ENCODE data around the gene HOXB8. TPM values are rescaled to one million over a fixed set of nuclear protein-coding genes. Genes with fewer than 3 reads are reported as not detected.

The HOXB8 gene
- total and polyA plus RNA-seq, 2 of the 13 experiments (the other 11 are each of a cell fraction or from before 2014, with no cell fraction given): not detected

DNA sequence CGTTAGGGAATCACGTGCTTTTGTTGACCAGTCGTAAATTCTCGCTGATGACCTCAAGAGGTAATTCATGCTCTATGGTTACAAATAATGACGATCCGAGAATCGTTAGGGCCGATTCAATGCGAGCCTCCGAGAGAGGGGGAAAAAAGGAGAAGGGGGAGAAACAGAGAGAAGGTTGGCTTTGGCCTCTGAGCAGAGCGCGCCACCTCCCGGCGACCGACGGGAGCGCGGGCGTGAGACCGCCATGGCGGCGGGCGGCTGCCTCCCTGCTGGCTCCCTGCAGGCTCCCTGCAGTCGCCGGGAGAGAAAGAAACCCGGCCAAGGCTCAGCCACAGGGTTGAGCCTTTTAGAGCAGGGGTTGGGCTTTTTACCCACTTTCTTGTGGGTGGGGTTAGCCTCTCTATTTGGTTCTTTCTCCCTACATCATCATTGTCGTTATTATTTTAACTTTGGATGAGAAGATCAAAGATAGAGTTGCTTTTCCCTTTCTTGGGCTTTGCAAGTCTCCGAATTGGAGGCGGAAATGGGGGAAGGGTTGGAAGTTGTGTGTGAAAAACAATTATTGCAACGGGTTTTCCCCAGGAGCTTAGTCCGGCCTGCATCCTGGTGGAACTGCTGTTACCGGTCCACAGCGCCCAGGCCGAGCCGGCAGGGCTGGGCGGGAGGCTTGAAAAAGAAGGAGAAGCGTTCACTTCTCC lies 21.1 kb downstream of the HOXB8 start (continued):
- TF ChIP-seq, protein P1, sequence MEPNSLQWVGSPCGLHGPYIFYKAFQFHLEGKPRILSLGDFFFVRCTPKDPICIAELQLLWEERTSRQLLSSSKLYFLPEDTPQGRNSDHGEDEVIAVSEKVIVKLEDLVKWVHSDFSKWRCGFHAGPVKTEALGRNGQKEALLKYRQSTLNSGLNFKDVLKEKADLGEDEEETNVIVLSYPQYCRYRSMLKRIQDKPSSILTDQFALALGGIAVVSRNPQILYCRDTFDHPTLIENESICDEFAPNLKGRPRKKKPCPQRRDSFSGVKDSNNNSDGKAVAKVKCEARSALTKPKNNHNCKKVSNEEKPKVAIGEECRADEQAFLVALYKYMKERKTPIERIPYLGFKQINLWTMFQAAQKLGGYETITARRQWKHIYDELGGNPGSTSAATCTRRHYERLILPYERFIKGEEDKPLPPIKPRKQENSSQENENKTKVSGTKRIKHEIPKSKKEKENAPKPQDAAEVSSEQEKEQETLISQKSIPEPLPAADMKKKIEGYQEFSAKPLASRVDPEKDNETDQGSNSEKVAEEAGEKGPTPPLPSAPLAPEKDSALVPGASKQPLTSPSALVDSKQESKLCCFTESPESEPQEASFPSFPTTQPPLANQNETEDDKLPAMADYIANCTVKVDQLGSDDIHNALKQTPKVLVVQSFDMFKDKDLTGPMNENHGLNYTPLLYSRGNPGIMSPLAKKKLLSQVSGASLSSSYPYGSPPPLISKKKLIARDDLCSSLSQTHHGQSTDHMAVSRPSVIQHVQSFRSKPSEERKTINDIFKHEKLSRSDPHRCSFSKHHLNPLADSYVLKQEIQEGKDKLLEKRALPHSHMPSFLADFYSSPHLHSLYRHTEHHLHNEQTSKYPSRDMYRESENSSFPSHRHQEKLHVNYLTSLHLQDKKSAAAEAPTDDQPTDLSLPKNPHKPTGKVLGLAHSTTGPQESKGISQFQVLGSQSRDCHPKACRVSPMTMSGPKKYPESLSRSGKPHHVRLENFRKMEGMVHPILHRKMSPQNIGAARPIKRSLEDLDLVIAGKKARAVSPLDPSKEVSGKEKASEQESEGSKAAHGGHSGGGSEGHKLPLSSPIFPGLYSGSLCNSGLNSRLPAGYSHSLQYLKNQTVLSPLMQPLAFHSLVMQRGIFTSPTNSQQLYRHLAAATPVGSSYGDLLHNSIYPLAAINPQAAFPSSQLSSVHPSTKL (CRISPR knock-in tag; IDR thresholded peaks at IDR 0.05): 0 out of 2 replicates have a peak, but pooled peaks have one; percentile 14
- TF ChIP-seq SMC3 (IDR thresholded peaks at IDR 0.05; ENCODE audit: low read length) (peak; percentile 42; the same call in 1 of the 2 replicates), FOXK1 (CRISPR knock-in tag; IDR thresholded peaks at IDR 0.05; ENCODE audit: borderline replicate concordance, low read depth) (0 out of 2 replicates have a peak, but pooled peaks have one; percentile 18), UBTF (CRISPR knock-in tag; IDR thresholded peaks at IDR 0.05) (0 out of 2 replicates have a peak, but pooled peaks have one; percentile 18), CBX2 (IDR thresholded peaks at IDR 0.05; ENCODE audit: low read depth, low read length) (peak; percentile 57; the same call in 1 of the 2 replicates), CBX2 (CRISPR knock-in tag; IDR thresholded peaks at IDR 0.05; ENCODE audit: low read depth) (no peak), KDM3A (CRISPR knock-in tag; IDR thresholded peaks at IDR 0.05; ENCODE audit: low read depth) (peak; percentile 48; the same call in 1 of the 2 replicates), GABPB1 (CRISPR knock-in tag; IDR thresholded peaks at IDR 0.05) (peak; percentile 49; the same call in 1 of the 2 replicates), ISX (CRISPR knock-in tag; conservative IDR thresholded peaks at IDR 0.05) (no peak), ZNF740 (CRISPR knock-in tag; IDR thresholded peaks at IDR 0.05) (peak; percentile 81)
- TF ChIP-seq, protein P2, sequence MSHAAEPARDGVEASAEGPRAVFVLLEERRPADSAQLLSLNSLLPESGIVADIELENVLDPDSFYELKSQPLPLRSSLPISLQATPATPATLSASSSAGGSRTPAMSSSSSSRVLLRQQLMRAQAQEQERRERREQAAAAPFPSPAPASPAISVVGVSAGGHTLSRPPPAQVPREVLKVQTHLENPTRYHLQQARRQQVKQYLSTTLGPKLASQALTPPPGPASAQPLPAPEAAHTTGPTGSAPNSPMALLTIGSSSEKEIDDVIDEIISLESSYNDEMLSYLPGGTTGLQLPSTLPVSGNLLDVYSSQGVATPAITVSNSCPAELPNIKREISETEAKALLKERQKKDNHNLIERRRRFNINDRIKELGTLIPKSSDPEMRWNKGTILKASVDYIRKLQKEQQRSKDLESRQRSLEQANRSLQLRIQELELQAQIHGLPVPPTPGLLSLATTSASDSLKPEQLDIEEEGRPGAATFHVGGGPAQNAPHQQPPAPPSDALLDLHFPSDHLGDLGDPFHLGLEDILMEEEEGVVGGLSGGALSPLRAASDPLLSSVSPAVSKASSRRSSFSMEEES (CRISPR knock-in tag; IDR thresholded peaks at IDR 0.05): no peak
- TF ChIP-seq, protein P3, sequence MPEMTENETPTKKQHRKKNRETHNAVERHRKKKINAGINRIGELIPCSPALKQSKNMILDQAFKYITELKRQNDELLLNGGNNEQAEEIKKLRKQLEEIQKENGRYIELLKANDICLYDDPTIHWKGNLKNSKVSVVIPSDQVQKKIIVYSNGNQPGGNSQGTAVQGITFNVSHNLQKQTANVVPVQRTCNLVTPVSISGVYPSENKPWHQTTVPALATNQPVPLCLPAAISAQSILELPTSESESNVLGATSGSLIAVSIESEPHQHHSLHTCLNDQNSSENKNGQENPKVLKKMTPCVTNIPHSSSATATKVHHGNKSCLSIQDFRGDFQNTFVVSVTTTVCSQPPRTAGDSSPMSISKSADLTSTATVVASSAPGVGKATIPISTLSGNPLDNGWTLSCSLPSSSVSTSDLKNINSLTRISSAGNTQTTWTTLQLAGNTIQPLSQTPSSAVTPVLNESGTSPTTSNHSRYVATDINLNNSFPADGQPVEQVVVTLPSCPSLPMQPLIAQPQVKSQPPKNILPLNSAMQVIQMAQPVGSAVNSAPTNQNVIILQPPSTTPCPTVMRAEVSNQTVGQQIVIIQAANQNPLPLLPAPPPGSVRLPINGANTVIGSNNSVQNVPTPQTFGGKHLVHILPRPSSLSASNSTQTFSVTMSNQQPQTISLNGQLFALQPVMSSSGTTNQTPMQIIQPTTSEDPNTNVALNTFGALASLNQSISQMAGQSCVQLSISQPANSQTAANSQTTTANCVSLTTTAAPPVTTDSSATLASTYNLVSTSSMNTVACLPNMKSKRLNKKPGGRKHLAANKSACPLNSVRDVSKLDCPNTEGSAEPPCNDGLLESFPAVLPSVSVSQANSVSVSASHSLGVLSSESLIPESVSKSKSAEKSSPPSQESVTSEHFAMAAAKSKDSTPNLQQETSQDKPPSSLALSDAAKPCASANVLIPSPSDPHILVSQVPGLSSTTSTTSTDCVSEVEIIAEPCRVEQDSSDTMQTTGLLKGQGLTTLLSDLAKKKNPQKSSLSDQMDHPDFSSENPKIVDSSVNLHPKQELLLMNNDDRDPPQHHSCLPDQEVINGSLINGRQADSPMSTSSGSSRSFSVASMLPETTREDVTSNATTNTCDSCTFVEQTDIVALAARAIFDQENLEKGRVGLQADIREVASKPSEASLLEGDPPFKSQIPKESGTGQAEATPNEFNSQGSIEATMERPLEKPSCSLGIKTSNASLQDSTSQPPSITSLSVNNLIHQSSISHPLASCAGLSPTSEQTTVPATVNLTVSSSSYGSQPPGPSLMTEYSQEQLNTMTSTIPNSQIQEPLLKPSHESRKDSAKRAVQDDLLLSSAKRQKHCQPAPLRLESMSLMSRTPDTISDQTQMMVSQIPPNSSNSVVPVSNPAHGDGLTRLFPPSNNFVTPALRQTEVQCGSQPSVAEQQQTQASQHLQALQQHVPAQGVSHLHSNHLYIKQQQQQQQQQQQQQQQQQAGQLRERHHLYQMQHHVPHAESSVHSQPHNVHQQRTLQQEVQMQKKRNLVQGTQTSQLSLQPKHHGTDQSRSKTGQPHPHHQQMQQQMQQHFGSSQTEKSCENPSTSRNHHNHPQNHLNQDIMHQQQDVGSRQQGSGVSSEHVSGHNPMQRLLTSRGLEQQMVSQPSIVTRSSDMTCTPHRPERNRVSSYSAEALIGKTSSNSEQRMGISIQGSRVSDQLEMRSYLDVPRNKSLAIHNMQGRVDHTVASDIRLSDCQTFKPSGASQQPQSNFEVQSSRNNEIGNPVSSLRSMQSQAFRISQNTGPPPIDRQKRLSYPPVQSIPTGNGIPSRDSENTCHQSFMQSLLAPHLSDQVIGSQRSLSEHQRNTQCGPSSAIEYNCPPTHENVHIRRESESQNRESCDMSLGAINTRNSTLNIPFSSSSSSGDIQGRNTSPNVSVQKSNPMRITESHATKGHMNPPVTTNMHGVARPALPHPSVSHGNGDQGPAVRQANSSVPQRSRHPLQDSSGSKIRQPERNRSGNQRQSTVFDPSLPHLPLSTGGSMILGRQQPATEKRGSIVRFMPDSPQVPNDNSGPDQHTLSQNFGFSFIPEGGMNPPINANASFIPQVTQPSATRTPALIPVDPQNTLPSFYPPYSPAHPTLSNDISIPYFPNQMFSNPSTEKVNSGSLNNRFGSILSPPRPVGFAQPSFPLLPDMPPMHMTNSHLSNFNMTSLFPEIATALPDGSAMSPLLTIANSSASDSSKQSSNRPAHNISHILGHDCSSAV (CRISPR knock-in tag; IDR thresholded peaks at IDR 0.05; ENCODE audit: borderline replicate concordance): no peak

Measured in HepG2 (cell line).